GM10266 (cell line): ENCODE results near the gene LGR6.

Experiments used
- DNase-seq: peaks from one replicate; pipeline ENCODE4 v3.0.0; 2012; ENCODE audit errors: extremely low spot score
- CTCF ChIP-seq: IDR thresholded peaks from 2 replicates; pipeline ENCODE4 v1.5.1; 2012; ENCODE audit warnings: mild to moderate bottlenecking, low read depth; ENCODE audit not compliant: control insufficient read depth, insufficient read depth; ENCODE audit errors: missing control alignments

Gene LGR6

DNA sequence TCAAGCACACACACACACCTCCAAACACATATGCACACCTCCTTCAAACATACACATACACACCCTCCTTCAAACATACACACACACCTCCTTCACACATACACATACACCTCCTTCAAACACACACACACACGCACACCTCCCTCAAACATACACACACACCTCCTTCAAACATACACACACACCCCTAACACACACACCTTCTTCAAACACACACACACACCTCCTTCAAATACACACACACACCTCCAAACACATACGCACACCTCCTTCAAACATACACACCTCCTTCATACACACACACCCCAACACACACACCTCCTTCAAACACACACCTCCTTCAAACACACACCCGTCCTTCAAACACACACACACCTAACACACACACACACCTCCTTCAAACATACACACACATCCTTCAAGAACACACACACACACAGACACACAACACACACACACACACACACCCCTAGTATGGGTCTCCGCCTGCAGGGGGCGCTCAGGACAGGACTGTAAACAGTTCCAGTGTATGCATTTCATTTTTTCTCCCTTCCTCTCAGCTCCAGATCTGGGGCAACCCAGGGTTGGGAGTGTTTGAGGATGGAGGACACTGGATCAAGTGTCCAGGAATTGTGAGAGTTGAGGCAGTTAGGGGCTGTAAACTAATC is 12.1 kb downstream of the LGR6 start:
- no peak for TF ChIP-seq CTCF
- no peak for DNase-seq

DNA sequence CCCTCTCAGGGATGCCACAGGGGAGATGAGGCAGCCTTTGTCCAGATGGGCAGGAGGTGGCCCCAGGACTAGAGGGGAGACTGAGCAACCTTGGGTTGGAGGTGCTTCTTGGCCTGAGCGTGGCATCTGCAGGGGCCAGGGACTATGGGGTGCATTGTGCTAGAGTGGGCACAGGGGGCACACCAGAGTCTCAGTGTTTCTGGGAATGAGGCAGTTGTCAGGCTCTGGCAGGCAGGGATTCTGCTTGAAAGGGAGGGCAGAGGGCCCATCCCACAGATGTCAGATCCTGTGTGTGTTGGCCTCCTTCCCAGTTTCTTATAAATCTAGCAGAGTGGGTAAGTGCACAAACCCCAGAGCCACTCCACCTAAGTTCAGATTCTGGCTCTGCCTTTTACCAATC is 13.7 kb downstream of the LGR6 start:
- no peak for DNase-seq
- TF ChIP-seq CTCF: no peak

DNA sequence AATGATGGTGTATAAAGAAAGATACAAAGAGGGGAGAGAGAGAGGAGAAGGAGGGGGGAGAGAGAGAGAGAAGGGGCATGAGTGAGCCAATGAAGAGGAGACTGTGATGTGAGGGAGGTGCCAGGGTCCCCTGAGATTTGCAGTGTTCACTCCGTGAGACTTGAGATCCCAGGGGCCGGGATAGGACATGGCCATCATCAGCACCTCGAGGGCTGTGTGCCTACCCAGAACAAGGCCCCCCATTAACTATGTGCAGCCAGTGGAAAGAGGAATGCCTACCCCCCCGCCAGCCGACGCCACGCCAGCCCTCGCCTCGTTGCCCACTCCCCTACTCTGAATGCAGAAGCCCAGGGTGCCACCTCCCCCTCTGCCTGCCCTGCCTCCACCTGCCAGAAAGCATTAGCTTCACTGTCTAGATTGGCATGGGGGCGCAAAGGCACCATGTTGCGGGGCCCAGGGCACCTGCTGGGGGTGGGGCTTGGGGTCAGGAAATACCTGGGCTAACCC is 14.8 kb downstream of the LGR6 start:
- no peak for DNase-seq
- TF ChIP-seq CTCF: no peak

DNA sequence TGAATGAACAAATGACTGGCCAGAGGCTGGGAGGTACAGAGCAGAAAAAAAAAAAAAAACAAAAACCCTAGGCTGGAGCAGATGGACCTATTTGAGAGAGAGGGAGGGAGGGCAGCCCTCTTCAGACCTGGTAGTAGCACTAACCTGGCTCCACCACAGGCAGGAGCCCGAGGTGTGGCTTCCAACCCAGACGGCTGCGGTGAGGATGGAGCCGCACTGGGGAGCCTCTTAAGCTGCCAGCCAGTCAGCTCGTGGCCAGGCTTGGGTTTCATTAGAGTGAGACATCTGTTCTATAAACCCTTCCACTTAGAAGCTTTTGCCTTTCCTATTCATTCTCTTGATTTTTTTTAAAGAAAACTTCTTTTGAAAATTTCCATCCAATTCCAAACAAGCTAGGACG is 16.8 kb downstream of the LGR6 start:
- DNase-seq: no peak
- TF ChIP-seq CTCF: no peak

DNA sequence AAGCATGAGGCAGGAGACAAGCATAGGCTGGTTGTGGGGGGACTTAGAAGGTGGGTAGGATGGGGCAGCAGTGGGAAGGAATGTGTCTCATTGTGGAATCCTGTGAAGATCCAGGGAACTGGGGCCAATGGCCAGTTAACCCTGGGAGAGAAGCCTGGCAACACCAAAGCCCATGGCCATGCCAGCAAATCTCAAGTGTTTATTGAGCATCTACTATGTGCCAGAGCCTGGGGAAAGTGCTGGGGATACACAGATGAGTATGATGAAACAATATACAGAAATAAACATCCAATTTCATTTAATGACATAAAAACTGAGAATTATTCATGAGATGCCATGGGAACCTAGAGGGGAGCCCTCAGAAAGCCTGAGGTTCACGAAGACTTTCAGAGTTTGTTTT is 17.4 kb downstream of the LGR6 start:
- TF ChIP-seq CTCF: no peak
- no peak for DNase-seq

DNA sequence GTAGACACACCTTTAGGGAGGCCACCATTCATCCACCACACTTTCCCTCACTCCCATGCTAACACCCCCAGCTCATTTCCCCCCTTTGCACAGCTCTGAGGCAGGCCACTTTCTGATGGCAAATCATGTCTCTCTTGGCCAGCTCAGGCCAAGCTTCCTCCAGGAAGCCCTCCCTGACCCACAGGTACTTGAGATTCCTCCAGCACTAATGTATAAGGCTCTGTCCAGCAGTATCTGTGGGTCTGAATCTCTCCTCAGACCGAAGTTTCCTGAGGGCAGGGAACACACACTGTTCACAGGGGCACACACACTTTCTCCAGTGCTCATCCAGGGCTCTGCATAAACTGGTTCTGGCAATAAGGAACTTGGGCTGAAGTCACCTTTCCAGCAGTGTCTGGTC is 19.2 kb downstream of the LGR6 start:
- no peak for DNase-seq
- TF ChIP-seq CTCF: no peak

DNA sequence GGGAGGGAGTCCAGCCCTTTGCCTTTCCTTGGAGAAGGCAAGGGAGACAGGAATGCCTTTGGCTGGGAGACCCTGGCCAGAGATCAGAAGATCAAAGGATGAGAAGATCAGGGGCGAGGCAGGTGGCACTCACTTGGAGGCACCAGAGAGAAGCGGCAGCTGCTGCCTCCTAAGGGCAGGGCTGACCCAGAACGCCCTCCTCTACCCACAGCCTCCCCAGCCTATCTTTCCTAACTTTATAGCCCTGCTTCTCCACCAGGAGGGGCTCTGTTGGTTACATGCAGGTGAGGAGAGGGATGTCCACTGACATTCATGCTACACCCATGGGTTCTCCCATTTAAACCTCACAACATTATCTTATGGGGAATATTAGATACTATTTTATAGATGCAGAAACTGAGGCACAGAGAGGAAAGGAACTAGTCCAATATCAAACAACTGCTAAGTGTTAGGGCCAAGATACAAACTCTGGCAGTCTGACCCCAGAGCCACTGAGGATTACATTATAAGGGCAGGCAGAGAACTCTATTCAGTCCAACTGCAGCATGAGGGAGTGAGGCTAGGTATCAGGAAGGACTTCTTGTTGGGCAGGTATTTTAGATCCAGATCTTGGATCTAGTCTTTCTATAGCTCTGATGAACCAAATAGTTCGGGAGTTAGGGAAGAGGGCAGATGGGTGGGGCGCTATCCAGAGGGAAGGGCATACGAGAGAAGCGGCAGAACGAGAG is 19.9 kb downstream of the LGR6 start:
- DNase-seq: no peak
- TF ChIP-seq CTCF: no peak
